Cerebellar cortex (tissue), 1 donor: ENCODE results near the gene SSUH2.
"Not testable (repeated sequence)": the region's sequence is repeated elsewhere in the genome, so short reads cannot be mapped to it uniquely, and the experiment has no call there.

ENCODE experiments used
- DNase-seq: peaks from one replicate; pipeline ENCODE4 v3.0.0-alpha.2; 2015; ENCODE audit warnings: low spot score

Gene SSUH2, protein sequence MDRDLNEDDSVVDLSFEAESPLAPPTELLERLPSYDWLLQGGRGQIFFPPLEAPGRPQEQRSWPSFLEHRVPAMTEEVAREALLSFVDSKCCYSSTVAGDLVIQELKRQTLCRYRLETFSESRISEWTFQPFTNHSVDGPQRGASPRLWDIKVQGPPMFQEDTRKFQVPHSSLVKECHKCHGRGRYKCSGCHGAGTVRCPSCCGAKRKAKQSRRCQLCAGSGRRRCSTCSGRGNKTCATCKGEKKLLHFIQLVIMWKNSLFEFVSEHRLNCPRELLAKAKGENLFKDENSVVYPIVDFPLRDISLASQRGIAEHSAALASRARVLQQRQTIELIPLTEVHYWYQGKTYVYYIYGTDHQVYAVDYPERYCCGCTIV

GRCh38 chr3:8644748-8645390 is at the start of gene SSUH2:
Gene SSUH2, minus strand, starts transcription at chr3:8644798. Its CDS starts 40 bp downstream, at chr3:8644758.
- no peak for DNase-seq

DNA sequence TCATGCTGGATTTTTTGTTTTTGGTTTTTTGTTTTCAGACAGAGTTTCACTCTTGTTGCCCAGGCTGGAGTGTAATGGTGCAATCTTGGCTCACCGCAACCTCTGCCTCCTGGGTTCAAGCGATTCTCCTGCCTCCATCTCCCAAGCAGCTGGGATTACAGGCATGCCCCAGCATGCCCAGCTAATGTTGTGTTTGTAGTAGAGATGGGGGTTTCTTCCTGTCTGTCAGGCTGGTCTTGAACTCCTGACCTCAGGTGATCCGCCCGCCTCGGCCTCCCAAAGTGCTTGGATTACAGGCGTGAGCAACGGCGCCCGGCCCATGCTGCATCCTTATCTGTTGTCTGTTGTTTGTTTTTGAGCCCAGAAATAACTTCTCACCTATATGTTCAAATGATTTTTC is 46.7 kb upstream of the SSUH2 start:
- not testable (repeated sequence) for DNase-seq

DNA sequence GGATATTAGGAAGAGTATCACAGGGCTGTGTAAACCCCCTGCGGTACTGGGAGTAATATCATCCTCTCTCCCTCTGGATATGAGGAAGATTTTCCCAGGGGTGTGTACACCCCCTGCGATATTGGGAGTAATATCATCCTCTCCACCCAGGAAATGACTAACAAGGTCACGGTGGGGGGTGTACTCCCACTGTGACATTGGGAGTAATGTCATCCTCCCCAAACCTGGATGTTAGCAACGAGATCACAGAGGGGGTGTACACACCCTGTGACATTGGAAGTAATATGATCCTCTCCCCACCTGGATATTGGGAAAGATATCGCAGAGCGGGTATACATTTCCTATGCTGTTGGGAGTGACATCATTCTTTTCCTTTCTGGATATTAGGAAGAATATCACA is 40.4 kb upstream of the SSUH2 start:
- not testable (repeated sequence) for DNase-seq

- DNase-seq, result not testable (repeated sequence)
Measured at GRCh38 chr3:8682850-8683574, 38.4 kb upstream of the SSUH2 start.

- DNase-seq, result not testable (repeated sequence)
Measured at GRCh38 chr3:8681881-8682538, 37.4 kb upstream of the SSUH2 start.

DNA sequence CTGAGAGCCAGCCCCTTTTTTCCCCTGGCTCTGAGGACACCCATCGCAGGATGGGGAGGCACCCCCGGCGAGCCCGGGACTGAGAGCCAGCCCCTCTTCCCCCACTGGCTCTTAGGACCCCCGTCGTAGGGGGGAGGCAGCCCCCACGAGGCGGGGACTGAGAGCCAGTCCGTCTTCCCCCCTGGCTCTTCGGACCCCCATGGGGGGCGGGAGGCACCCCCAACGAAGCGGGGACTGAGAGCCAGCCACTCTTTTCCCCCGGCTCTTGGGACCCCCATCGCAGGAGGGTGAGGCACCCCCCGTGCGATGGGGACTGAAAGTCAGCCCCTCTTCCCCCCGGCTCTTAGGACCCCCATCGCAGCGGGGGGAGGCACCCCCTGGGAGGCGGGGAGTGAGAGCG is 36.8 kb upstream of the SSUH2 start:
- no peak for DNase-seq

- not testable (repeated sequence) for DNase-seq
Measured at GRCh38 chr3:8679817-8680553, 35.4 kb upstream of the SSUH2 start.

DNA sequence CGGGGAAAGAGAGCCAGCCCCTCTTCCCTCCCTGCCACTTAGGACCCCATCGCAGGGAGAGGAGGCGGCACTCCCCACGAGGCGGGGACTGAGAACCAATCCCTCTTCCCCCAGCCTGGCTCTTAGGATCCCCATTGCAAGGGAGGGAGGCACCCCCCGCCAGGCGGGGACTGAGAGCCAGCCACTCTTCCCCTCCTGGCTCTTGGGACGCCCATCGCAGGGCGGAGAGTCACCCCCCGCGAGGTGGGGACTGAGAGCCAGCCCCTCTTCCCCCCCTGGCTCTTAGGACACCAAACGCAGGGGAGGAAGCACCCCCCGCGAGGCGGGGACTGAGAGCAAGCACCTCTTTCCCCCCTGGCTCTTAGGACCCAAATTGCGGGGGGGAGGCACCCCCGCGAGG is 34.2 kb upstream of the SSUH2 start:
- DNase-seq, result no peak

- not testable (repeated sequence) for DNase-seq
Measured at GRCh38 chr3:8677258-8677657, 32.7 kb upstream of the SSUH2 start.

DNA sequence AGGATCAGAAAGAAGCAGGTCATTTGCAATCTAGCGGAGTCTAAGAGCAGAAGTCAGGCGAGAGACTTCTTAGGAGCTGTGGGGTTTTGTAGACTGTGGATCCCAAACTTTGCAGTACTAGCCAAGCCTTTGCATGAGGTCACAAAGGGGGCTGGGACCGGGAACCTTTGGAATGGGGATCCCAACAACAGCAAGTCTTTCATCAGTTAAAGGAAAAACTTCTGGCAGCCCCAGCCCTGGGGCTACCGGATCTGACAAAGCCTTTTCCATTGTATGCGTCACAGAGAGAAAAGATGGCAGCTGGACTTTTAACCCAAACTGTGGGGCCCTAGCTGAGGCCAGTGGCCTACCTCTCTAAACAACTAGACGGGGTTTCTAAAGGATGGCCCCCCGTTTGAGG is 31.0 kb upstream of the SSUH2 start:
- not testable (repeated sequence) for DNase-seq

DNA sequence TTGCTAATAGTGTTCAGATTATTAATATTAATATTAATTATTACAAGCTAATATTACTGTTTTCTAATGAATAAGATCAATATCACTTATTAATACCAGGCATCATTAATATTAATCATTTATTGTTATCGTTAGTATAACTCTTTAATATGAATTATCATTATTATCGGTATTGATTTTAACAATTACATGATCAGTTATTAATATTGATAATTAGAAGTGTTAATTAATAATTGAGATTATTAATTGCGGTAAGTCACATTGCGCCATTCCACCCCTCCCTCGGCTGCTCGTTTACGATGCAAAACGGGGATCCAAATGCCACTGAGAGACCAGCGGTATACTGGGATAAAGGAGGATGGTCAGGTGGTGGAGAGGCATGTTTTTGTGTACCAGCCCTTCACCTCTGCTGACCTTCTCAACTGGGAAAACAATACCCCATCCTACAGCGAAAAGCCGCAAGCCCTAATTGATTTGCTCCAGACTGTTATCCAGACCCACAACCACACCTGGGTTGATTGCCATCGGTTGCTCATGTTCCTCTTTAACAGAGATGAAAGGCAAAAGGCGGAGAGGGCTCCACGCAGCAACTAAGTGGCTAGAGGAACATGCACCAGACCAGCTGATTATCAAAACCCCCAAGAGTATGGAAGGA is 28.6 kb upstream of the SSUH2 start:
- no peak for DNase-seq

DNA sequence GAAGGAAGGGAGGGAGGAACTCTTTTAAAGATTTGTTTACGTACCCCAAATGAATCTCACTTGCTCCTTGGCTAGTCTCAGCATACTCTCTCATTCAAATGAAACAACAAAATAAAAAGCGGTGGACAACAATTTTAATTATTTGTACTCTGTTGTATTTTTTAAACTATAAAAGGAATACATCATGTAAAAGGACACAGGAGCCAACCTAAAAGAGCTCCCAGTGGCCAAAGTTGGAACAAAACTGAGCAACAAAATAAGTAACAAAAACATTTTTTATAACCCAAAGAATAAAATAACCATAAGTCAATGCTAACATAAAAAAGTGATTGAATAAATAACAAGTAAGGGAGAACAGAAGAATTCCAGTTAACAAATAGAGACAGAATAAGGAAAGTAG is 24.4 kb upstream of the SSUH2 start:
- no peak for DNase-seq

- no peak for DNase-seq
Measured at GRCh38 chr3:8668216-8668615, 23.6 kb upstream of the SSUH2 start.

- DNase-seq, result no peak
Measured at GRCh38 chr3:8667463-8668091, 23.0 kb upstream of the SSUH2 start.

GRCh38 chr3:8665407-8665896 is 20.9 kb upstream of the SSUH2 start:
- DNase-seq, result no peak

- peak; percentile 50 for DNase-seq
Measured at GRCh38 chr3:8663177-8664061, 18.8 kb upstream of the SSUH2 start.

DNA sequence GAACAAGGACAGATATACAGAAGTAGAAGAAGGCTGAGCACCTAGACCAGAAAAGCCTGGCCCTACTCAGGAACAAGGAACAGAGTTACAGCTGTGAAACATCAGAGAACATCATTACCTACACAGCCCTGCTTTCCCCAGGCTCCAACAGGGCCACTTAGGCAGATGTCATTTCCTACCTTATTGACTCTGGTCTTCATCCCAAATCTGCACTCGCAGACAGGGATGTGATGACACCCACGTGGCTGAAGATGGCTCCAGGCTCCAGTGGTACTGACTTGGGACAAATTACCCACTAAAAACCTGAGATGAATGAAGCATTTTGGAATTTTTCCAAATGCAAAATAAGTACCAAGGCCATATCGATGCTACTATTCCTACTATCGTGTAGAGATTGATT is 18.0 kb upstream of the SSUH2 start:
- DNase-seq, result no peak

DNA sequence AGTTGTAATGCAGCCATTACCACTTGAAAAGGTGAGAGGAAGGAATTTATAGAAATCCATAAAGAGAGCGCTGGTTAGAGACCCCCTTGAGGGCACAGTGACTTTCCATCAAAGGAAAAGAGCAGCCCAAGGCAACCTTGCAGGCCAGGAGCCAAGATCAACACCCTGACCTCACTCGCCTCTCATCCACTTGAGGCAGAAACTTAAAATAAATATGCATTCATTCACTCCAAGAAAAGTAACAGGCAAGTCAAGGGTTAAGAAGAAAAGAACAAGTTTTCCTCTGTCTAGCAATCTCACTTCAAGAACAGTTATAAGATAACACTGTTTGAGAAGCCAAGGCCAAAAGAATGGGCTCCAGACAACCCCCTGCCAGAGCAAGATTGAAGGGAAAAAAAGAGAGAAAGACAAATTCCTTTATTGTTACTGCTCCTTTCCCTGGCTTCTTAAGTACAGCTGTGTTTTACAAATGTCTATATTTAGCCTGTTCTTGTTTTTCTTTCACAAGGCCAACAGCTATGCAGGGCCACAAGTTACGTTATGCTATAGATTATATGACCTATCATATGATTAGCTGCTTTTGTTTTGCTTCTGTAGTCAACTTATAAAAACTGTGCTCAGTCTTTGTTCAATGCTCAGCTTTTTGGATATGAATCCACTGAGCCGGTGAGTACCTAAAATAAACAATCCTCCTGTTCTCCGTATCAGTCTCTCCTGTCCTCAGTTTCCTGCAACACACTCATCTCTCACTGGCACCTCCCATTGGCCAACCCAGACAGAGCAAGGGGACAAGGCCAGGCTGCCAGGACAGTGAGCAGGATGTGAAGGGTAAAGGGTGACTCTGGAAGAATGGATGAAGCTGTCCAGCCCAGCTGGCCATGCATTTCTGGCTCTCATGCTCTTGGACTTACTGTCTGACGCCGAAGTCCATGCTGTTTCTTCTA is 15.8 kb upstream of the SSUH2 start:
- DNase-seq, result no peak
